HG03439 (cell line): ENCODE data around the gene DNAH10.
"Not testable (repeated sequence)": the region's sequence is repeated elsewhere in the genome, so short reads cannot be mapped to it uniquely, and the experiment has no call there.

Experiments
- ATAC-seq: cut with Tn5 transposase; IDR thresholded peaks from one replicate; pipeline ENCODE4 v1.9.1; 2021; ENCODE audit warnings: mild to moderate bottlenecking, moderate library complexity; ENCODE audit not compliant: unreplicated experiment

Gene DNAH10

DNA sequence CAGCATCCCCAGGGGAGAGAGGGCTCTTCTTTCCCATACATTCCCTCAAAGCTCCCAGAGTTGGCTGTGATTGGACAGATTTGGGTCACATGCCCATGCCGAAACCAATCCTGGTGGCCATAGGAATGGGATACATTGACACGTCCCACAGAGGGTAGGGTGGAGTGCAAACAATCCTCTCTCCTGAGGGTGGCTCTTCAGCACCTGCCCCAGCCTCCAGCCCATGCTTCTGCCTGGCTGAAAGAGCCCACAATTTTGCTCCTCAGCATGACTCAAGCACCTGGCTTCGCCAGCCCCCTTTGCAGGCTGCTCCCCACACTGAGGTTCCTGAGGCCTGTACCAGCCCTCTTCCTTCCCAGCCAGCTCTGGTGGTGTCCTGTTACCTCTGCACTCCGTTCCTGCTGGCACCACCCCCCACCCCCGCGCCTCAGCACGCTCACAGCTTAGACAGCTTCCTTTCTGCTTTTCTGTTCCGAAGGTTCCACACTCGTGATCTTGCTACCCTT, 138.8 kb downstream of the DNAH10 start:
- ATAC-seq: no peak

DNA sequence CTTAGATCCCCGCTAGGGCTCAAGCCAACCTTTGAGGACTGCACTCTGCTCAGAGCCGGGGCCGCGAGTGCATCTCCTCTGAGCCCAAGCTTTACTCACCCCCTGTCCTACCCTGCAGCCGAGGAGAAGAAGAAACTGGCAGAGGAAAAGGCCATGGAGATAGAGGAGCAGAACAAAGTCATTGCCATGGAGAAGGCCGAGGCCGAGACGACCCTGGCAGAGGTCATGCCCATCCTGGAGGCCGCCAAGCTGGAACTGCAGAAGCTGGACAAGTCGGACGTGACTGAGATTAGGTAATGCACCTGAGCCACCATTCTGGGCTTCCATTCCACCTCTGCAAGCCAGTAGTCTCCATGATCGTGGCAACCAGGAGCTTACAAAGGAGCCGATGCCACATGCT, 140.7 kb downstream of the DNAH10 start:
- ATAC-seq: no peak

DNA sequence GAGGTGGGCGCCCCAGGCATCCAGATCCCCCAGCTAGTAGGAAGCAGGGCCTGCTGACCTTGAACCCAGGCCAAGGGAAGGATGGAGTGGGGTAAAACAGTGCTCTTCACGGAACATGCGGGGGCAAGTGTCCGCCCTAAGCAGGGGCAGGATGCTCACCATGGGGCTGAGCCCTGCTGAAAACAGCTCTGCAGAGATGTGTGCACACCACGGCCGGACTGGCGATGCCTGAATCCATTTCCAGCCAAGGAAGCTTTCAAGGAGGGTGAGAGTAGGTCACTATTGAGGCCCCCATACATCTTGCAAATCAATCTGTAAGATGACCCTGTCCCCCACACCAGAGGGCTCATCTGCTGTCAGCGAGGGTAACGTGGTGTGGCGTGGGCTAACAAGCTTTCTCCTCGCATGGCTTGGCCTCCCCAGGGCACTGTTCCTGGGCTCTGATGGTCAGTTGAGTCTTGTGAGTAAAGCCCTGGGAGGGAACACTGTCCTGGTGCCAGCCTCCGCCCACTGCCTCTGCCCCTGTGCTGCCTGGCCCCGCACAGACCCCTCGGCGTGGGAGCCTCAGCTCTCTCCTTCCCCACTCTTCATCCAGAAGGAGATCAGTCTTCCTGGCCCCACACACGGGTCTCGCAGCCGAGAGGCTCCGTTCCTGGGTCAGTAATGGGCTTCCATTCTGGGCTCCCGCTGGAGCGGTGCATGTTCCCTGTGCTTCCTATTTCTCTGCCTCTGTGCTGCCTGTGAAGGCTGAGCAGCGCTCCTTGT, 141.4 kb downstream of the DNAH10 start:
- ATAC-seq: no peak

GRCh38 chr12:123905319-123905925, 143.3 kb downstream of the DNAH10 start:
- ATAC-seq: no peak

DNA sequence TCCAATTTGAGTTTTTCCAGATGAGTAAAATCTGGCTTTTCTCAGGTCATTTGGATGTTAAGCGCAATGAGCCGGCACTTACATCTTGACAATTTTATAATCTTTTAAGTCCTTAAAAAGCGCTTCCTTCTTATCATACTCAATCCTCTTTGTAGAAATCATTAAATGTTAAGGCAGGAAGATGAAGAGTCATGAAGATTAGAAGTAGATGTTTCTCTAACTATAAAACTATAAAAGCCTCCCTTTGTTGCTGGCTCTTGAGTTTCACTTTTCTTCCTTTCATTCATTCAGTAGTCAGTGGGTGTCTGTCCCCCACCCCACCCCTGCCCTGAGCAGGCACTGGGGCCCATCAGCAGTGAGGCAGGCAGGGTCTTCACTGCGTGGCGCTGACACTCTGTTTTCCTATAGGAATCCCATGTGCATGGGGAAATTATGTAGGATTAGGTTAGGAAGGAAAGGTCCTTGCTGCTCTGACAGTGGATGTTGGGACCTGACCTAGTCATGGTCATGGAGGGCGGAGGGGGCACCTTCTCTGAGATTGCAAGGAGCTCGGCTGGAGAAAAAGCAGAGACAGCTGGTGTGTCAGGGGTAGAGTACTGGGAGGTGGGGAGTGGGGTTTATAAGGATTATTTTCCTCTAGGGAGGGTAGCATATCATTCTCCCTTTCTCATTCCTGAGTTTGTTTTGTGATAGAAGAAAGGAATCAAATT, 144.8 kb downstream of the DNAH10 start:
- no peak for ATAC-seq

- no peak for ATAC-seq
Measured at GRCh38 chr12:123907726-123908476, 145.8 kb downstream of the DNAH10 start.

- ATAC-seq: no peak
Measured at GRCh38 chr12:123908884-123909725, 147.0 kb downstream of the DNAH10 start.

- no peak for ATAC-seq
Measured at GRCh38 chr12:123910057-123910456, 148.0 kb downstream of the DNAH10 start.

GRCh38 chr12:123910761-123911193, 148.7 kb downstream of the DNAH10 start:
- no peak for ATAC-seq

DNA sequence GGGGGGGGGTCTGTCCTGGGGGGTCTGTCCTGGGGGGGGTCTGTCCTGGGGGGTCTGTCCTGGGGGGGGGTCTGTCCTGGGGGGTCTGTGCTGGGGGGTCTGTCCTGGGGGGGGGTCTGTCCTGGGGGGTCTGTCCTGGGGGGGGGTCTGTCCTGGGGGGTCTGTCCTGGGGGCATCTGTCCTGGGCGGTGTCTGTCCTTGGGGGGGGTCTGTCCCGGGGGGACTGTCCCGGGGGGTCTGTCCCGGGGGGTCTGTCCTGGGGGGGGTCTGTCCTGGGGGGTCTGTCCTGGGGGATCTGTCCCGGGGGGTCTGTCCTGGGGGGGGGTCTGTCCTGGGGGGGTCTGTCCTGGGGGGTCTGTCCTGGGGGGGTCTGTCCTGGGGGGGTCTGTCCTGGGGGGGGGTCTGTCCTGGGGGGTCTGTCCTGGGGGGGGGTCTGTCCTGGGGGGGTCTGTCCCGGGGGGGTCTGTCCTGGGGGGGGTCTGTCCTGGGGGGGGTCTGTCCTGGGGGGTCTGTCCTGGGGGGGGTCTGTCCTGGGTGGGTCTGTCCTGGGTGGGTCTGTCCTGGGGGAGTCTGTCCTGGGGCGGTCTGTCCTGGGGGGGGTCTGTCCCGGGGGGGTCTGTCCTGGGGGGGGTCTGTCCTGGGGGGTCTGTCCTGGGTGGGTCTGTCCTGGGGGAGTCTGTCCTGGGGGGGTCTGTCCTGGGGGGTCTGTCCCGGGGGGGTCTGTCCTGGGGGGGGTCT, 149.7 kb downstream of the DNAH10 start:
- not testable (repeated sequence) for ATAC-seq

DNA sequence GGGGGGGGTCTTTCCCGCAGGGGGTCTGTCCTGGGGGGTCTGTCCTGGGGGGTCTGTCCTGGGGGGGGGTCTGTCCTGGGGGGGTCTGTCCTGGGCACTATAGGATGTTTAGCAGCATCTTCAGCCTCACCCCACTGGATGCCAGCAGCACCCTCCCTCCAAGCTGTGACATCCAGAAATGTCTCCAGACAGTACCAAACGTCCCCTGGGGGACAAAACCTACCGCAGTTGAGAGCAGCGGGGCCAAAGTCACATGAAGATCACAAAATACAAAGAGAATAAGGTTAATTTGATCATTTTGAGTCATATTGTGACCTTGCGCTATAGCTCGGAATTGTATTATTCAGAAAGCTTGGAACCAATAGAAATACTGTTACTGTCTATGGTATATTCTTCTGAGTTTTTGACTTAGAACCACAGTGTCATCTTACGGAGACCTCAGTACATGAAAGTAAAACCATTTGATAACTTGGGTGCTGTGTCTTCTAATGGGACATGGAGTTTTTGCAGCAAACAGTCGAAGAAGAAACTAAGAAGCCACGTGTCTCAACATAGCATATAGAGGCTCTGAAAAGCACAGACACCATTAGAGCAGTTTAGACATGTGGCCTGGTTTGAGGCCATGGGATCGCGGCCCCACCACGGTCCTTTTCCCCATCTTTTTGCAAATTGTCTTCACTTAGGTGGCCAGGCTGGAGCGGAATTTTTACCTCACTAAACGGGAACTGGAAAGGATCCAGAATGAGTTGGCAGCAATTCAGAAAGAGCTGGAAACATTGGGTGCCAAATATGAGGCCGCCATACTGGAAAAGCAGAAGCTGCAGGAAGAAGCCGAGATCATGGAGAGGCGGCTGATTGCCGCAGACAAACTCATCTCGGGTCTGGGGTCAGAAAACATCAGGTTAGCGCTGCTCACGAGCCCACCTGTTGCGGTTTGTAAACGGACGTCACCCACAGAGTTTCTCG, 150.6 kb downstream of the DNAH10 start:
- ATAC-seq: no peak

GRCh38 chr12:123914726-123915333, 152.7 kb downstream of the DNAH10 start:
- ATAC-seq: no peak

- no peak for ATAC-seq
Measured at GRCh38 chr12:123916729-123917128, 154.6 kb downstream of the DNAH10 start.

GRCh38 chr12:123917337-123917850, 155.3 kb downstream of the DNAH10 start:
- ATAC-seq: no peak

- ATAC-seq: no peak
Measured at GRCh38 chr12:123919980-123920360, 157.9 kb downstream of the DNAH10 start.

DNA sequence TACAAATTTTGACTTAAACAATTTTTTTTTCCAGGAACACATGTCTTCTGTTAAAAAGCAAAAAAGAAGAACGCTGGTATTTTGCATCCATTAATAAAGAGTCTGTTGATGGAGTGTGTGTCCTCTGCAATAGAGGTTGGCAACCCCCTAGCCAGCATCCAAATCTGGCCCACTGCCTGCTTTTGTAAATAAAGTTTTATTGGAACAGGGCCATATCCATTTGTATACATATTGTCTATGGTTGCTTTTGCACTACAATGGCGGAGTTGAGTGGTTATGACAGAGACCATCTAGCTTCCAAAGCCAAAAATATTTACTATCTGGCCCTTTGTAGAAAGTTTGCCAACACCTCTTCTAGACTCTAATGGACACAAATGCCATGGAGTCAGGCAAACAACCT, 160.9 kb downstream of the DNAH10 start:
- no peak for ATAC-seq

DNA sequence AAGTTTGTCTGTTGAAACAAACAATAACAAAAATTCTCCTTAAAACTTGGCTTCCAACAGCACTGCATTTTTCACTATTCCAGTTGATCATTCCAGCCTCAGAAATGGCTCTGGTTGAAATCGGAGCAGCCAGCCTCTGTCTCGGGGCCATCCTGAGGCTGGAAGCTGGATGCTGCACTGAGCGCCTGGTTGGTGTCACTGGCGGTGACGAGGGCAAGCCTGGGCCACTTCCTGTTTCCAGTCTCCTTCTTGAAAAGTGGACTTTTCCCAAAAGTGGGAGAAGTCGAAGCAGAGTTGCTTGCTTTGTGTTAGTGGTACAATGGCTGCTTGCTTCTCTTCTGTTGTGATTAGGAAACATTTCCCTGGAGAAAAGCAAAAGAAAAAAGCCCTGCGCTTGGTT, 161.8 kb downstream of the DNAH10 start:
- ATAC-seq: no peak

DNA sequence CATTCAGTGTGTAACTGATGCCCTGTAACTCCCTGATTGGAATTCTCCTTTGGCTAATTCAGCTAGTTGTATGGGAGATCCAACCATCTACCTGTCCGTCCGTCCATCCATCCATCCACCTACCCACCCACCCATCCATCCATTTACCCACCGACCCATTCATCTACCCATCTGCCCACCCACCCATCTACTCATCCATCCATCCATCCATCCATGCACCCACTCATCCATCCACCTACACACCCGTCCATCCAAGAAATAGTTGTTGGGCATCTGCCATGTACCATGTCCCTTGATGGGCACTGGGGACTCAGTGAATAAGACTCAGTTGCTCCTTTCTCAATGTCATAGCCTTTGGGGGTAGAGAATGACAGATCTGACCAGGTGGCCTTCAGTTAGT, 162.4 kb downstream of the DNAH10 start:
- no peak for ATAC-seq
